DMS114 treated with DMSO at 0.1 percent for 48 hours (cell line): ENCODE data around the gene CDKN1A.
A peak's percentile ranks its signal among the peaks of the same experiment; 100 is the strongest.
"Not testable (repeated sequence)": the region's sequence is repeated elsewhere in the genome, so short reads cannot be mapped to it uniquely, and the experiment has no call there.

Experiments used
- DNase-seq: peaks from one replicate; lab custom pipeline; 2025; ENCODE audit not compliant: unreplicated experiment; lab: John Stamatoyannopoulos, UW

CDKN1A gene

GRCh38 chr6:36719126-36719525 is 40.6 kb downstream of the CDKN1A start:
- DNase-seq: no peak

DNA sequence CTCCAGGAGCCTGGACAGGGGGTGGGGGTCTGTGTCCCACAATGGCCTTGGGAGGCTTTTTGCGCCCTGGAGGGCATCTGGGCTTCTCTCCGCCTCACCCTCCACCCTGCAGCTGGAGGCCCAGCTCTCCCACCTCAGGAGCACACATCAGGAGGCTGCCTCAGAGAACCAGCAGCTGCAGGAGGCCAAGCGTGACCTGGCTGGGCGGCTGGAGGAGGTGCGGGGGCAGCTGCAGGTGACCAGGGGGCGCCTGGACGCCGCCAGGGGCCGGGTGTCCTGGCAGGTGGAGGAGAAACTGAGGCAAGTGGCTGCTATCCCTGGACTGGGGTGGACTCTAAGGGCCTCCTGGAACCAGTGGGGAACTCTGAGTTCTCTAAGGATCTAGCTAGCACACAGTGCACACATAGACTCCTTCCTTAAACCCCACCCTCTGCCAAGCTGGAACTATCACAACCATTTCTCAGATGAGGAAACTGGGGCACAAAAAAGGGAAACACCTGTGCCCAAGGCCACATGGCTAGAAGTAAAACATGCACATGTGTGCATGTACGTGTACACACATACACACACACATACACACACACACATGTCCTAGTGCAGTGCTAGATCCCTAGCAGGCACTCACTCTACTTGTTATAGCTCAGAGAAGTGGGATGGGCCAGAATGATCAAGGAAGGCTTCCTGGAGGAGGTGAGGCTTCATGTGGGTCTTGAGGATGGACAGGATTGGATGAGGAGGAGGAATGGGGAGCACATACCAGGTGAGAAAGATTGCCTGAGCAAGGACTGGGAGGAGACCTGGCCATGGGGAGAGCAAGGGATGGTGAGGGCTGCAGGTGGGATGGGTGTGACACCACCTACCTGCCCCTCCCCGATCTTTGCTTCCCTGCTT is 42.0 kb downstream of the CDKN1A start:
- no peak for DNase-seq

DNA sequence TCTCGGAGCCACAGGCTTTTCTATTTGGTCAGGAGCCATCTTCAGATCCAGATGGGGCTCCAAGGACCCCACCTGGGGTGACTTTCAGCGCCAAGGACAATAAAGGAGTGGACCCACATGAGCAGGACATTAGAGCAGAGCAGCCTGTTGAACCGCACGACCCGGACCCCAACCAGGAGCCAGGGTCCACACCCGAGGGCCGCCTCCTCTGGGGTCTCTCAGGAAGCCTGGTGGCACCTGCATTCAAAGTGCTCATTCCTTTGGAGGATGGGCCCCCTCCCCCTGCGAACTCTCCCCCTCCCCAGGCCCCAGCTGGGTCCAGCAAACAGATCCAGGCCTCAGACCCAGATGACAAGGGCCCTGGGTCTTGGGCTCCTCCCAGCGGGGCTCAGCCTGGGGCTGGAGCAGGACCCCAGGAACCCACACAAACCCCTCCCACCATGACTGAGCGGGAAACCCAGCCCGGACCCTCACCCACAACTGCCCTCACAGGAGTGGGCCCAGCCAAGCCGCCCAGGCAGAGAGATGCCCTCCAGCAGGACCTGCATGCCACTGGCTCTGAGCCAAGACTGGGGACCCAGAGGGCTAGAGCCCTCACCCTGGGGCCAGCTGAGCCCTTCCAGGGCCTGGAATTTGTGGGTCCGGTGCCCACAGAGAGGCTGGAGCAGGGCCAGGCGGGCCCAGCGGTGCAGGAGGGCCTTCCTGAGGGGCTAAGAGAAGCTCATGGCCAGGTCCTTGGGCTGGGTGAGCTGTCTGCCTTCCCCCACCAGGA is 43.0 kb downstream of the CDKN1A start:
- DNase-seq: no peak

DNA sequence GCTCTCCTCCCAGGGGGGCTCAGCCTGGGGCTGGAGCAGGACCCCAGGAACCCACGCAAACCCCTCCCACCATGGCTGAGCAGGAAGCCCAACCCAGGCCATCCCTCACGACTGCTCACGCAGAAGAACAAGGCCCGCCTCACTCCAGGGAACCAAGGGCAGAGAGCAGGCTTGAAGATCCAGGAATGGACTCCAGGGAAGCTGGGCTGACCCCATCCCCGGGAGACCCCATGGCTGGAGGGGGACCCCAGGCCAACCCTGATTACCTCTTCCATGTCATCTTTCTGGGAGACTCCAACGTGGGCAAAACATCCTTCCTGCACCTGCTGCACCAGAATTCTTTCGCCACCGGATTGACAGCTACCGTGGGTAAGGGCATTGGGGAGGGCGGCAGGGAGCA is 43.9 kb downstream of the CDKN1A start:
- DNase-seq: no peak

DNA sequence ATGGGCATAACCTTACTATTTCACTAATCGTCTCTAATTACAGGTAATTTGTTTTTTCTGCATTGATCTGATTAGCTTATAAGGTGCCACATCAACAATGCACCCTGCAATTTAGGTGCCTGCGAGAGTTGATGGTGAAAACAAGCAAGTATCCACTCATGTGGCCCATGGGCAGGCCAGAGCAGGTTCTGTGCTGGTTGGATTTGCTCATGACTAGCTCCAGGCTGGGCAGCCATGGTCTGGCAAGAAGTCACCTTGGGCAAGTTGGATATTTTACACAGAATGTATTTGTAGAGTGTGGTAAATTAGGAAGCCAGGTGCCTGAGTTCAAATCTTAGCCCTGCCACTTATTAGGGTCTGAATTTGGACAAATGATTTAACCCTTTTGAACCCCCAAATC is 44.4 kb downstream of the CDKN1A start:
- DNase-seq: no peak

- not testable (repeated sequence) for DNase-seq
These were observed 45.5 kb downstream of the CDKN1A start for GRCh38 chr6:36723992-36724391.

DNA sequence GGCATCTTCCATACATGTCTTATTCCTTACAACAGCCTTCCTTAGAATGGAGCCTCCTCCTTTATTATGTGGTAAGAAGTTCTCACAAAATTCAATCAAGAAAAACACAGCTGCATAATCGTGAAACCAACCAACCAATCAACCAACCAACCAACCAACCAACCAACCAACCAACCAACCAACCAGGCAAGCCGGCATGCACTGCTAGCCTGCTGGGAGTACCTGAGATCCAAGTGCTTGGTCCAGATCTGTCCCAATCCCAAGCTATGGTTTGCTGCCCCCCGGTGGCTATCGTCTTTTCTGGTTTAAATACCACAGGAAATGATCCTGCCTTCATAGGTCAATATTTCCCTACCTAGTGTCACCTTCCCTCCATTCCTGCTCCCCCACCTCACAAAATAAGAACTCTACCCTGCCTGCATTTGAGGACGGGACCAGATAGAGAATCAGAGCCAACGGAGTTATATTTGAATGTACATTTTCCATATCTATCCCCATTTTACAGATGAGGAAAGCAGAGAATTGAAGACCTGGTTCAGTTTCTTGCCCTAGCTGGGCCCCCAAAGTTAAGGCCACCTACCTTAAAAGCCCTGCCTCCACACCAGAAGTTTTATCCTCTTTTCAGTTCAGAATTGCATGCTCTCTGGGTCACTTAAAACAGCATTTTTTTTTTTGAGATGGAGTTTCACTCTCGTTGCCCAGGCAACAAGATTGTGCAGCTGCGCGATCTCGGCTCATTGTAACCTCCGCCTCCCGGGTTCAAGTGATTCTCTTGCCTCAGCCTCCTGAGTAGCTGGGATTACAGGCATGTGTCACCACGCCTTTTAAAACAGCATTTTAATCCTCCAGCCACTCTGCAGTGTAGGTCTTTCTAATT is 46.2 kb downstream of the CDKN1A start:
- peak; percentile 68 for DNase-seq

GRCh38 chr6:36725581-36725980 is 47.1 kb downstream of the CDKN1A start:
- no peak for DNase-seq

- no peak for DNase-seq
These were observed 49.0 kb downstream of the CDKN1A start for GRCh38 chr6:36727505-36728021.

DNA sequence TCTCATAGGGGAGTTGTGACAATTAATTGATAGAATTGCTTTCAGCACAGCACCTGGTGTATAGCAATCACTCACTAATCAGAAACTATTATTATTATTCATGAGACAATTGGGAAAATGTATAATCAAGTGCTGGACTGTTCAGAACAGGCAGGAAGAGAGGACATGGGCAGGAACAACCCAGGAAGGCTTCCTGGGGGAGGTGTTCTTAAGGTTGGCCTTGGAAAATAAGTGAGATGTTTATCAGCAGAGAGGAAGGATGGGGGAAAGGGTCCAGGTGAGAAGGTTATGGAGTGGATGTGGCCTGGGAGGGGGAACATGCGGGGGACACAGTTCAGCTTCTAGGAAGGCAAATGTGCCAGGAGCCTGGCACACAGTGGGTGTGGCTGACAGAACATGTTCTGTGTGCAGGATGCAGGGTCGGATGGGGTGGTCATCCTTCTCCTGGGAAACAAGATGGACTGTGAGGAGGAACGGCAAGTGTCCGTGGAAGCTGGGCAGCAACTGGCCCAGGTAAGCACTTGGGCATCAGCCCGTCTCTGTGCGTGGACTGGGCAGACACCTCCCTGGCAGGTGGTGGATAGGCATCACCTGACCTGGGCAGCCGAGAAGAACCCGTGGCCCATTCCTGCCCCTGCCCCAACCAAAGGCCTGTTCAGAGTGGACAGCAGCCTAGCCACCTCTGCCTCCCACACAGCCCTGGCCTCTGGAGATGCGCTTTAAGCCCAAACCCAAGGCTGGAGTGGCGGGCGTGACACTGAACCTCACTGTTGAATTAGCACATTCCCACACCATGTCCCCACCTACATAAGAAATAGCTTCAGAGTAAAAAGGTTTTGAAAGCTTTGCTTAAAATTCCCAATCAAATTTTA is 50.0 kb downstream of the CDKN1A start:
- no peak for DNase-seq

DNA sequence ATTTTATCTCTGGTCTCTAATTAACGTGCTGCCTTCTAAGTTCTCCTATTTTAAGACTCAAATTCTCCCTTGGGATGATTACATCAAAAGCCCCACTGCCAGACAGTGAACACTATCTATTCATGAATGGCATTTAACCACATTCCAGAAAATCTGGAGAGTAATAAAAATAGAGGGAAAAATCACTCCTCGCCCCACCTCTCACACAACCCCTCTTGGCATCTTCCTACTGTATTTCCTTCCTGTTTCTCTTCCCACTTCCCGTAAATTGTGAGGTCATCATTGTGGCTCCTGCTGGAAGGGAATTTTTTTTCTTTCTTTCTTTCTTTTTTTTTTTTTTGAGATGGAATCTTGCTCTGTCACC is 50.6 kb downstream of the CDKN1A start:
- DNase-seq: no peak

DNA sequence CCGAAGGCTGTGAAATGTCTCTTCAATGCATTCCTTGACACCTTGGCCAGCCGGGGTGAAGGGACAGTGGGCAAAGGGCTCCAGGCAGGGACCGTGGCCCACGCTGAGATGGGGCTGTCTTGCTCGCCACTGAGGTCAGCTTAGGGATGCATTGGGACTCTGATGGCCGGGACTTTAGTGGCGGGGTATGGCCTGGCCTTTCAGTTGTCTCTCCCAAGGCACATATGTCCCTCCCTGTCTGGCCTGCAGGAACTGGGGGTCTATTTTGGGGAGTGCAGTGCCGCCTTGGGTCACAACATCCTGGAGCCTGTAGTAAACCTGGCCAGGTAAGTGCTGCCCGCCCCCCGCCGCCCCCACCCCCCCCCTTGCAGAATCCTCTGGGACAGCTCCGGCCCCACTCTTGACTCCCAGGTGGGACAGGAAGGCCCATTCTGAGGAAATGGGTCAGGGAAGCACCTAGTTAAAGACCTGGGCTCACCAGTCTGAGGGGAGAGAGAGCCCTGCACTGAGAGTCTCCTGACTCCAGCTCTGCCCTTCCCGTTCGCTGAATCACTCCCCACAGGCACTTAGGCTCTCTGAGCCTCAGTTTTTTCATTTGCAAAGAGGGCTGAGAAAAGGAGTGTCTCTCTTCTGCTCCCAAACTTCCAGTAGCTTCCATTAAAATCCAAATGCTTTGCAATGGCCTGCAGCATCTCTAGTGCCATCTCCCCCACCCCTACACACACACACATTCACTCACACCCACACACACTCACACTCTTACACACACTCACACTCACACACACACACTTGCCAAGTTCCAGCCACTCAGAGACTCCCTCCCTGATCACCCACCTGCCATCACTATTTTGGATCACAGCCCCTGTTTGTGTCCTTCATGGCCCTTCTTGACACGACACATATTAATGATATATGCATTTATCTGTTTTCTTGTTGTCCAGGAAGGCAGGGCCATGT is 52.2 kb downstream of the CDKN1A start:
- DNase-seq: no peak

DNA sequence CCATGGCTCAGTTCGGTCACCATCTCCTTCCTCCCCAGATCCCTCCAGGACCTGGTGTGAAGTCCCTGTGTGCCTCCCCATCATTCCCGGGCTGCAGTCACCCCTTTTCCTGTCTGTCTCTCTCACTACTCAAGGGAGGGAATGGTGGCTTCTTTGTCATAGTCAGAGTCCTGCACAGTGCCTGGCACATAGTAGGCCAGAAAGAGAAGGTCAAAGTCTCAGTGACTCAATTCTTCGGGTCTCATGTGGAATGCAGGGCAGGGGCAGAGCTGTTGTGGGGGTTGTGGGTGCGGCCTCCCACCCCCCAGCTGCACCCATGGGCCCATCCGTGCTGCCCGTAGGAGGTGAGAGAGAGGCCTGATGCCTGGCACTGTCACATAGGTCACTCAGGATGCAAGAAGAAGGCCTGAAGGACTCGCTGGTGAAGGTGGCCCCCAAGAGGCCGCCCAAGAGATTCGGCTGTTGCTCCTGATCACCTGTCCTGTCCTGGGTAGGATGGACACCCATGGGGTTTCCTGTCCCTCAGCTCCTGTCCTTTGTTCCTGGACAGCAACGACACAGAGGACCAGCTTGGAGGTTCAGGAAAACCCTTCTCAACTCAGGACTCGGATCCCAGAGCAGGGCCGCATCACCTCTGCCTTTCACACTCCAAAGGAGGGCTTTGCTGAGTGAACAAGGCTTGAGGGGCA is 53.3 kb downstream of the CDKN1A start:
- DNase-seq: no peak

GRCh38 chr6:36733300-36733699 is 54.8 kb downstream of the CDKN1A start:
- no peak for DNase-seq

DNA sequence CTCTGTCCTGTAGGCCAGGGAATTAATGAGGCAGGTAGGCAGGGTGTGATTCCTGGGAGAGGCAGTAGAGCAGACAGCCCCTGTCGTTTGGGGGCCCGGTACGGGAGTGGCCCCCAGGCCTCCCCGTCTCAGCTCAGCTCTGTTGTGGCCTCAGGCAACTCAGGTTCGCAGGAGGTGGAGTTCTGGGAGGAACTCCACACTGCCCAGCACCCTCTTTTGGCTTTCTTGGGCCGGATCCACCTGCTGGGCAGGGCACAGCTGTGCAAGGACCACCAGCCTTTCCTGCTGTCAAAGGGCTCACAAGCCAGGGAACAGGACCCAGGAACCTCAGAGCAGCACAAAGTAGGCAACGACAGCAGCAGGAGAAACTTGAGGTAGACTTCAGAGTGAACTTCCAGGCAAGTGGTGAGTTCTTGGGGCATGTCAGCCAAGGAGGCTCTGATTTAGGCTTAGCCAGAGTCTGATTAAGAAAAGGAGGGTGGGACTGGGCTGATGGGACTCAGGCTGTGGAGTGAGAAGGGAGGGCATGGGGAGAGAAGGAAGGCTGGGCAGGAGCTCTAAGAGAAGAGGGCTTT is 56.1 kb downstream of the CDKN1A start:
- no peak for DNase-seq

- DNase-seq: no peak
These were observed 56.9 kb downstream of the CDKN1A start for GRCh38 chr6:36735110-36736071.
